DOHH2 (cell line): ENCODE measurements around the gene SPRTN.

ENCODE experiments used
- EZH2phosphoT487 ChIP-seq: fragments of 200-600 bp; sonication (generic); IDR thresholded peaks from 2 replicates; pipeline ENCODE4 v1.6.1; 2017; ENCODE audit warnings: borderline replicate concordance, mild to moderate bottlenecking, antibody characterized with exemption, low read length, moderate library complexity, mixed read lengths
- TF ChIP-seq, protein P1 (sequence below): fragments of 200-600 bp; sonication (generic); IDR thresholded peaks from one replicate; pipeline ENCODE4 v1.5.1; 2014; ENCODE audit warnings: antibody characterized with exemption, mild to moderate bottlenecking, low read depth, low read length; ENCODE audit not compliant: poor library complexity, severe bottlenecking

DNA sequence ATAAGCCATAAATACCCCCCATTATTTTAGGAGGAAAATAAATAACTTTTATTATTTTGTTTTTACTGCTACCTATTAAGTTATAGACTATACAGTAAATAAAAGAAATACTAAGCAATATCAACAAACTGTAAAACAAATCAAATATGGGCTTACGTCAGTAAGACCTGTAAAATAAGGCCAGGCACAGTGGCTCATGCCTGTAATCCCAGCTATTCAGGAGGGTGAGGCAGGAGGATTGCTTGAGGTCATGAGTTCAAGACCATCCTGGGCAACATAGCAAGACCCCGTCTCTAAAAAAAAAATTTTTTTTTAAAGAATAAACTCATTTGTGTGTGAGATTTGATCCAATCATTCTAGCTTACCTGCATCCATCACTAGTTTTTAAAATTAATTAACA is 66.2 kb downstream of the SPRTN start:
- no peak for TF ChIP-seq EZH2phosphoT487
- TF ChIP-seq, protein P1, sequence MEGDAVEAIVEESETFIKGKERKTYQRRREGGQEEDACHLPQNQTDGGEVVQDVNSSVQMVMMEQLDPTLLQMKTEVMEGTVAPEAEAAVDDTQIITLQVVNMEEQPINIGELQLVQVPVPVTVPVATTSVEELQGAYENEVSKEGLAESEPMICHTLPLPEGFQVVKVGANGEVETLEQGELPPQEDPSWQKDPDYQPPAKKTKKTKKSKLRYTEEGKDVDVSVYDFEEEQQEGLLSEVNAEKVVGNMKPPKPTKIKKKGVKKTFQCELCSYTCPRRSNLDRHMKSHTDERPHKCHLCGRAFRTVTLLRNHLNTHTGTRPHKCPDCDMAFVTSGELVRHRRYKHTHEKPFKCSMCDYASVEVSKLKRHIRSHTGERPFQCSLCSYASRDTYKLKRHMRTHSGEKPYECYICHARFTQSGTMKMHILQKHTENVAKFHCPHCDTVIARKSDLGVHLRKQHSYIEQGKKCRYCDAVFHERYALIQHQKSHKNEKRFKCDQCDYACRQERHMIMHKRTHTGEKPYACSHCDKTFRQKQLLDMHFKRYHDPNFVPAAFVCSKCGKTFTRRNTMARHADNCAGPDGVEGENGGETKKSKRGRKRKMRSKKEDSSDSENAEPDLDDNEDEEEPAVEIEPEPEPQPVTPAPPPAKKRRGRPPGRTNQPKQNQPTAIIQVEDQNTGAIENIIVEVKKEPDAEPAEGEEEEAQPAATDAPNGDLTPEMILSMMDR: no peak
